GM12891 (cell line): ENCODE data around the gene LPAR2.
A peak's percentile ranks its signal among the peaks of the same experiment; 100 is the strongest.

Experiments
- DNase-seq: peaks from one replicate; pipeline ENCODE4 v3.0.0; 2011; ENCODE audit warnings: low spot score; ENCODE audit not compliant: insufficient read length
- FAIRE-seq: peaks from 2 replicates; lab custom pipeline; 2011; peaks lifted over from hg19 to GRCh38; lab: Jason Lieb, UNC
- PAX5 ChIP-seq: IDR thresholded peaks from 2 replicates; pipeline ENCODE4 v1.6.1; 2011; ENCODE audit warnings: low read length, moderate library complexity, mild to moderate bottlenecking; ENCODE audit not compliant: insufficient read depth, severe bottlenecking
- POLR2A ChIP-seq: IDR thresholded peaks from 2 replicates; pipeline ENCODE4 v1.6.1; 2011; ENCODE audit warnings: low read depth, low read length, control low read depth
- POLR2AphosphoS5 ChIP-seq: IDR thresholded peaks from 2 replicates; pipeline ENCODE4 v1.6.1; 2011; ENCODE audit warnings: low read depth, low read length, control low read depth
- POU2F2 ChIP-seq: IDR thresholded peaks from 2 replicates; pipeline ENCODE4 v1.6.1; 2011; ENCODE audit warnings: low read depth, mild to moderate bottlenecking, control low read depth, low read length, moderate library complexity
- SPI1 ChIP-seq: IDR thresholded peaks from 2 replicates; pipeline ENCODE4 v1.6.1; 2011; ENCODE audit warnings: low read depth, low read length, control low read depth
- TAF1 ChIP-seq: IDR thresholded peaks from 2 replicates; pipeline ENCODE4 v1.6.1; 2011; ENCODE audit warnings: low read depth, low read length, control low read depth

The LPAR2 gene

GRCh38 chr19:19662344-19662743, 34.3 kb upstream of the LPAR2 start:
- TF ChIP-seq PAX5, result no peak
- peak; percentile 73 for FAIRE-seq
- DNase-seq, result no peak

DNA sequence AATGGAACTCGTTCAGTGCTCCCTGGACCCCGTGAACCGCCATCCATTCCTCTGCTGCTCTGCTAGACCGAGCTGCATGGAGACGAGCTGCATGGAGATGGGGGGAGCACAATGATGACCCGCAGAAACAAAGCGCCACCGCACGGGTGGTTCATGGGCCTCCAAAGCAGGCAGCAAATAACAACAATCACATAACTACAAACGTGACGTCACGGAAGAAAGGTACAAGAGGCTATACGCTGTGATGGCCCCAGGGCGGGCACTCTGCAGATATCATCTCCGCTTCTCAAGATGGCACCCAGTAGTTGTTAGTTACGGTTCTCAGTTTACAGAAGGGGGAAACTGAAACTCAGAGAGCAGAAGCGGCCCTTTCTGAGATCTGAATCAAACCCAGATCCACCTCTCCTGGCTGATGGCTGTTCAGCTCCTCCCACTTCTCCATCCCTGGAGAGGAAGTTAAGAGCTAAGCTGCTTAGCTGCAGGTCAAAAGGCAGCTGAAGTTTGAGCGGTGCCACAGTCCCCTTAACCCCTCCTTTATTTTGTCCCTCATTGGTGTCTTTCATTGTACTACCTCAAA, 33.7 kb upstream of the LPAR2 start:
- DNase-seq, result peak; percentile 66
- TF ChIP-seq TAF1 (peak; percentile 39; the same call in 1 of the 2 replicates), POLR2A (no peak; the same call in 1 of the 2 replicates), SPI1 (peak; percentile 89), POLR2AphosphoS5 (peak; percentile 71)
- peak; percentile 95 for FAIRE-seq

DNA sequence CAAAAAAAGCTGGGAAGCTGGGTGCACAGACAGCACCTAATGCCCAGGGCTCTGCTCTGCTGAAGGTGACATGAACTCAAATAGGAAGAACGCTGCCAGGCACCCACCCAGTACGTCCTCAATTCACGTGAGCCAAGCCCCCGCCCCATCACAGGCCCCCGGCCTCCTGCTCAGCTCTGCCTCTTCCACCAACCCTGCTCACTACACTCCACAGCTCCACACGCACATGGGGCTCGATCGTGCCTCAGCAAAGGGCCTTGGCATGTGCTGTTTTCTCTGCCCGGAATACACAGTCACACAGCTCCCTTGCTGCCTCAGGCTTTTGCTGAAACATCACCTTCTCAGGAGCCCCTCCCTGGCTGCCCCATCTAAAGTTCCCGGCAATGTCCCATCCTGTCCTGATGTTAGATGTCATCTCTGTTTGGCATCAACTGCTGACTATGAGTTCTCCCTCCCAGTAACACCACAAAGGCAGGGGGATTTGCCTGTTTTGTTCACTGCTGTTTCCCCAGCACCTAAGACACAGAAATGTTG, 33.2 kb upstream of the LPAR2 start:
- TF ChIP-seq PAX5, result no peak
- no peak for TF ChIP-seq SPI1
- TF ChIP-seq POU2F2, result no peak
- TF ChIP-seq POLR2AphosphoS5, result no peak
- no peak for TF ChIP-seq POLR2A
- FAIRE-seq (no peak), DNase-seq (no peak)

GRCh38 chr19:19659646-19660245, 31.7 kb upstream of the LPAR2 start:
- DNase-seq (no peak), FAIRE-seq (no peak)
- no peak for TF ChIP-seq TAF1
- no peak for TF ChIP-seq POU2F2
- TF ChIP-seq POLR2A, result no peak
- no peak for TF ChIP-seq PAX5

DNA sequence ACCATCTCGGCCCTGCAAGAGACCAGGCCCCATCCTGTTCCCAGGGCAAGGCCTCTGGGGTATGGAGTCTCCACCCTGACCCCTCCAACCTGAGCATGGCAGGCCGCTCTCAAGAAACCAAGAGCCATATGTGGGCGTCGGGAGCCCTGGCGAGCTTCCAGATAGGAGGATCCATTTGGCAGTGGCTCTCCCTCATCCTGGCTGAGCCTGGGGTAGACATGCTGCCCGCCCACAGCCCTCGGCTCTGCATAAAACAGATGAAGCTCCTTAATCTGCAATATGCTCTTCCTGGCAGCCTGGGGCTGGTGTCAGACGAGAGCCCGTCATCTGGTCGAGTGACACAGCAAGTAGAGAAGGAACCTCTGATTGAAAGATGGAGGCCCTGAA, 29.4 kb upstream of the LPAR2 start:
- DNase-seq, result no peak
- no peak for FAIRE-seq
- no peak for TF ChIP-seq PAX5
- no peak for TF ChIP-seq POU2F2
- TF ChIP-seq TAF1, result no peak
- TF ChIP-seq POLR2A, result no peak
- no peak for TF ChIP-seq POLR2AphosphoS5
- TF ChIP-seq SPI1, result no peak

DNA sequence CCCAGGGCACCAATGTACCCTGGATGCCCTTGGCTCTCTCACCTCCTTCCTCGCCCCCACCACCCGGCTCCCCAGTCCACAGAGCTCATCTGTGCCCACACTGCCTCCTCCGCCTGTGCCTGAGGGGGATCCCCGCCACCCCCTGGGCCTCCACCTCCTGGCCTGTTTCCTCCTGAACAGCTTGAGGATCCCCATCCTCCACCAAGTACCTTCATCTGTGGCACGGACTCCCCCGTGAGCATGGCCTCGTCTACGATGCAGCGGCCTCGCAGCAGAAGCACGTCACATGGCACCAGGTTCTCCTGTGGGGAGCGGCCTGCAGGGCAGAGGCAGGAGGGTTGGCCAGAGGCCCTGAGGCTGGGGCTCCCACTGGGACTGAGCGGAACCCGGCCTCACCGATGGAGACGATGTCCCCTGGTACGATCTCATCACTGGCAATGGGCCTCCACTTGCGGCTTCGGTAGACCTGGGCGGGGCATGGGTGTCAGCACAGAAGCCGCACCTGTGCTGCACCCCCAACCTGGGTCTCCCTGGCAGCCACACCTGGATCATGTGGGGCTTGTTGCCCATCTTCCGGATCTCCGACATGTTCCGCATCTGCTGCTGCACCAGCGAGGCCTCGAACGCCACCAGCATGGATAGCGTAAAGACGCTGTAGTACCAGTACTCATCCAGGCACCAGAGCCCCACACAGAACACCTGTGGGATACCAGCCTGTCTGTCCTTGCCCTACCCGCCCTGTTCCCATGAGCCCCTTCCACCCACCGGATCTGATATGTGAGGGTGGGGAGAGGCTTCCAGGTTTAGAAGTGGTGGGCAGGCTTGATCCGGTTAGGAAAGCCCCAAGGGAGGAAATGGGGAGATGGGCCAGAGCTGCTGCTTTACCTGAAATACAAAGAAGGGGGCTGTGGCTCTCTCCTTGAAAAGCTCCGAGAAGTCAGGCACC, 28.7 kb upstream of the LPAR2 start:
- DNase-seq (peak; percentile 17), FAIRE-seq (no peak)

DNA sequence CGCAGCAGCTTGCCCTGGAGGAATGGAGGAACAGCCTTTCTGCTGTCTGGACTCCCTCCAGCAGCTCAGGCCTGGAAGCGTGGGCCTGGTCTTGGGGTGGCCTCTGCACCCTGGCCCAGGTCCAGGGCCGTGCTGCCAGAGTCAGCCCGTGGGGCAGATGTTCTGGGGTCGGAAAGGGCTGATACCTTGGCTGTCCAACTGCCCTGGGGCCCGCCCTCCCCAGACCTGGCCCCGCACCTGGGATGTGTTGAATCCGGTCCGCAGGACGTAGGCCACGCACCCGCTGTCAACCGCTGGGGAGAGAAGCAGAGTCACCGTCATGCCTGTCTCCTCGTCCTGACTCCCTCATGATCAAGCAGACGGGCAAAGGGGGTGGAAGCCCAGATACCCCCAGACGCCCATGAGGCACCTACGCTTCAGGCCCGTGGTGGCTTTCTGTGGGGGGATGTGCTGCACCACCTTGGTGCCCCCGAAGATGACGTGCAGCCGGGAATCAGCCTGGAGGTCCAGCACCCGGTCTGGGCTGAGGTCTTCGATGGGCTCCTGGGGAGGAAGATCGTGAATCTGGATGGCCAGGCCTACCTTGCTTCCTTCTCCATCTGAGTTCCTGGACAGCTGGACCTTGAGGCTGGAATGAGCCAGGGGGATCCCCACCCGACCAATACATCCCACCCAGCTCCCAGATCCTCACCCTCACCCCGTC, 27.8 kb upstream of the LPAR2 start:
- TF ChIP-seq PAX5 (no peak), POLR2AphosphoS5 (no peak), POU2F2 (no peak), SPI1 (no peak), TAF1 (no peak), POLR2A (no peak)
- DNase-seq (peak; percentile 6), FAIRE-seq (no peak)

More for the DNA sequence above, 28.7 kb upstream of the LPAR2 start:
- TF ChIP-seq POLR2AphosphoS5 (no peak), PAX5 (no peak), POU2F2 (no peak), POLR2A (no peak), TAF1 (no peak), SPI1 (no peak)

GRCh38 chr19:19655051-19655594, 27.1 kb upstream of the LPAR2 start:
- FAIRE-seq (no peak), DNase-seq (peak; percentile 10)
- TF ChIP-seq POLR2A, result no peak
- TF ChIP-seq TAF1, result no peak
- no peak for TF ChIP-seq POLR2AphosphoS5
- no peak for TF ChIP-seq SPI1
- no peak for TF ChIP-seq PAX5
- TF ChIP-seq POU2F2, result no peak

- no peak for FAIRE-seq
- TF ChIP-seq TAF1 (no peak), SPI1 (no peak), PAX5 (no peak), POLR2AphosphoS5 (no peak), POU2F2 (no peak), POLR2A (no peak)
- peak; percentile 10 for DNase-seq
Measured at GRCh38 chr19:19654441-19654840, 26.4 kb upstream of the LPAR2 start.
